Occipital lobe (tissue), 2 donors: ENCODE results near the gene ADD1. TPM values are rescaled to one million over a fixed set of nuclear protein-coding genes. Genes with fewer than 3 reads are reported as not detected.
"Not testable (repeated sequence)": the region's sequence is repeated elsewhere in the genome, so short reads cannot be mapped to it uniquely, and the experiment has no call there.

Experiments used
- DNase-seq: peaks from one replicate; lab custom pipeline; 2025; lab: John Stamatoyannopoulos, UW
- total RNA-seq: library from RNA; depleted of rRNA; stranded (reverse); fragments of >200 nt; gene quantifications from one replicate; pipeline ENCODE4 v1.2.3, GENCODE V29; 2014

ADD1 gene
- total RNA-seq, 1 donor from 2014 or later = 166 TPM

GRCh38 chr4:2918300-2918699 lies 74.7 kb downstream of the ADD1 start:
- not testable (repeated sequence) for DNase-seq

- DNase-seq = not testable (repeated sequence)
These were observed 75.1 kb downstream of the ADD1 start for GRCh38 chr4:2918714-2919113.

GRCh38 chr4:2922453-2923101 lies 78.9 kb downstream of the ADD1 start:
- DNase-seq = not testable (repeated sequence)

DNA sequence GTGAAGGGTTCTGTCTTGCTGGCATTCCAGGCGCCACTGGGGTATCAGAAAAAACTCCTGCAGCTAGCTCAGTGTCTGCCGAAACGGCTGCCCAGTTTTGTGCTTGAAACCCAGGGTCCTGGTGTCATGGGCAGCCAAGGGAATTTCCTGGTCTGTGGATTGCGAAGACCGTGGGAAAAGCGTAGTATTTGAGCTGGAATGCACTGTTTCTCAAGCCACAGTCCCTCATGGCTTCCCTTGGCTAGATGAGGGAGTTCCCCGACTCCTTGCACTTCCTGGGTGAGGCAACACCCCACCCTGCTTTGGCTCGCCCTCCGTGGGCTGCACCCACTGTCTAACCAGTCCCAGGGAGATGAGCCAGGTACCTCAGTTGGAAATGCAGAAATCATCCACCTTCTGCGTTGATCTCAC lies 79.5 kb downstream of the ADD1 start:
- DNase-seq = no peak

- DNase-seq = no peak
These were observed 80.1 kb downstream of the ADD1 start for GRCh38 chr4:2923668-2924173.

DNA sequence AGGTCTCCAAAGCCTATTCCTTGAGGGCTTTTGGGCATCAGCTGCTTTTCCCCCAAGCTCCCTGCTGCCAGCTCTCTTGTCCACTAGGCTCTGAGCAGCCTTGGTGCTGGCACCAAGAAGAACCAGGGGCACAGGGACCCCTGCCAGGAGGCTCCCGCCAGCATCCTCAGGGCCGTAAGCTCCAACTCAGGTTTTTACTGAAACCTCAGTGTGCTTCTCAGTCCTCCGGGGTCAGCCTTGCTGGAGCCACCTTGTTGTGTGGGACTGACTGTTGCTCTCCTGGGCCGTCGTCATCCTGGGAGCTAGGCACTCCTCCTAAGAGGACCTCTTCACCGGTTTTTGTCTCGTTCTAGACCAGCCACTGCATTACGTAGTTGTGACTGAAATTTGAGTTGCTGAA lies 80.6 kb downstream of the ADD1 start:
- no peak for DNase-seq

- DNase-seq = no peak
These were observed 81.2 kb downstream of the ADD1 start for GRCh38 chr4:2924765-2925301.

GRCh38 chr4:2925496-2925895 lies 81.9 kb downstream of the ADD1 start:
- DNase-seq = no peak

DNA sequence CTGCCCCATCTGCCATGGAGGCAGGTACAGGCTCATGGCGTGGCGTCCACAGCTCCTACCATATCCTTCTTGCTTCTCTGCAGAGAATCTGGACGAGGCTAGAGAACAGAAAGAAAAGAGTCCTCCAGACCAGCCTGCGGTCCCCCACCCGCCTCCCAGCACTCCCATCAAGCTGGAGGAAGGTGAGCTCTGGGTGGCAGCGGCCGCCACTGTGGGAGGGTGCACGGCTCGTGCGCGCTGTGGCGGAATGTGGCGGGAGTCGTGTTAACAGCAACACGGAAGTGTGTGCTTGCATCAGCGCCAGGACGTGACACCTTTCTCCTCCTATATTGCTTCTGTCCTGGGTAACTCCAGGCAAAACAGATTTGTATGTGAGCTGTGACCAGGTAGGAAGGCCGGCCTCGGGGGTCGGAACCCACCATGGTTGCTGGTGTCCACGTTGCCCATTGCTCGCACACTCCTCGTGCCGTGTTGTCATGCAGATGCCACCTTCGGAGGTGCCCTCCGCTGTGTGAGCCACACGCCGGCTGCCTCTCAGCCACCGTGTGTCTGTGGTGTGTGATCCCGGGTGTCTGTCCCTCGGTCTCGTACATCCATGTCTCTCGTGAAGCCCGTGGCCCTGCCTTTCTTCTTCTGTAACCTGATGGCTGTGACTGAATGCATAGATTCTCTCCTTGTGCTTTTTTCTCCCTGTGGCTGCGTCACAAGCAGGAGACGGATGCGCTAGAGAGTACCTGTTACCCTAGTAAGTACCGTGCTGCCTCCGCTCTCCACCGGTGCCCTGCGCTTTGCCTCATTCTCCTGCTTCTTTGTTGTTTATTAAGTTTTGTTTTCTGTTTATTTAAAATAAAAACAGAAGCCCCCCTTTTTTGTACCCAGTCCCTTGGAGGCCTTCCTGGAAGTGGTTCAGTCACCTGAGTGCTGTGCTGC lies 82.6 kb downstream of the ADD1 start:
- DNase-seq = no peak

- no peak for DNase-seq
These were observed 83.5 kb downstream of the ADD1 start for GRCh38 chr4:2927016-2927695.

GRCh38 chr4:2927696-2928075 lies 84.0 kb downstream of the ADD1 start:
- no peak for DNase-seq

DNA sequence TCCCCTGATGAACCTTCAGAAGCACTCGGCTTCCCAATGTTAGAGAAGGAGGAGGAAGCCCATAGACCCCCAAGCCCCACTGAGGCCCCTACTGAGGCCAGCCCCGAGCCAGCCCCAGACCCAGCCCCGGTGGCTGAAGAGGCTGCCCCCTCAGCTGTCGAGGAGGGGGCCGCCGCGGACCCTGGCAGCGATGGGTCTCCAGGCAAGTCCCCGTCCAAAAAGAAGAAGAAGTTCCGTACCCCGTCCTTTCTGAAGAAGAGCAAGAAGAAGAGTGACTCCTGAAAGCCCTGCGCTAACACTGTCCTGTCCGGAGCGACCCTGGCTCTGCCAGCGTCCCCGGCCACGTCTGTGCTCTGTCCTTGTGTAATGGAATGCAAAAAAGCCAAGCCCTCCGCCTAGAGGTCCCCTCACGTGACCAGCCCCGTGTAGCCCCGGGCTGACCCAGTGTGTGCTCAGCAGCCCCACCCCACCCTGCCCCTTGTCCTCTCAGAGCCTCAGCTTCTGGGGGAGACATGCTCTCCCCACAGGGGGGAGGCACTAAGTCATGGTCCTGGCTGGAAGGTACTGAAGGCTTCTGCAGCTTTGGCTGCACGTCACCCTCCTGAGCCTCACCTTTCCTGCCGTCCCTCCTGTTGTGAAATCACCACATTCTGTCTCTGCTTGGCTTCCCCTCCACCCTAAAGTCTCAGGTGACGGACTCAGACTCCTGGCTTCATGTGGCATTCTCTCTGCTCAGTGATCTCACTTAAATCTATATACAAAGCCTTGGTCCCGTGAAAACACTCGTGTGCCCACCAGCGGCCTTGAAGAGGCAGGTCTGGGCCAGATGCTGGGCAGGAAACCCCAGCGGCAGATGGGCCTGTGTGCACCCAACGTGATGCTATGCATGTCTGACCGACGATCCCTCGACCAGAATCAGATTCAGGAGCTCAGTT lies 84.9 kb downstream of the ADD1 start:
- DNase-seq = no peak

DNA sequence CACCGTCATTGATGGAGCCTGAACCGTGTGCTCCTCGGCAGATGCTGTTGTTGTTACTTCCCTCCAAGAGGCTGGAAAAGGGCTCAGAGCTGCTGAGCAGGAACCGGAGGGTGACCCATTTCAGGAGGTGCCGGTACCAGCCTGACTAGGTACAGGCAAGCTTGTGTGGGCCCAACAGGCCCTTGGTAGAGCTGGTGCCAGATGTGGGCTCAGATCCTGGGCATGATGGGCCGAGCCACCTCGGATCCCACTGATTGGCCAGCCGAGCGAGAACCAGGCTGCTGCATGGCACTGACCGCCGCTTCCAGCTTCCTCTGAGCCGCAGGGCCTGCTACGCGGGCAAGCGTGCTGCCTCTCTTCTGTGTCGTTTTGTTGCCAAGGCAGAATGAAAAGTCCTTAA lies 85.8 kb downstream of the ADD1 start:
- no peak for DNase-seq

- no peak for DNase-seq
These were observed 86.6 kb downstream of the ADD1 start for GRCh38 chr4:2930135-2930757.

GRCh38 chr4:2930758-2931511 lies 87.3 kb downstream of the ADD1 start:
- peak; percentile 37 for DNase-seq

DNA sequence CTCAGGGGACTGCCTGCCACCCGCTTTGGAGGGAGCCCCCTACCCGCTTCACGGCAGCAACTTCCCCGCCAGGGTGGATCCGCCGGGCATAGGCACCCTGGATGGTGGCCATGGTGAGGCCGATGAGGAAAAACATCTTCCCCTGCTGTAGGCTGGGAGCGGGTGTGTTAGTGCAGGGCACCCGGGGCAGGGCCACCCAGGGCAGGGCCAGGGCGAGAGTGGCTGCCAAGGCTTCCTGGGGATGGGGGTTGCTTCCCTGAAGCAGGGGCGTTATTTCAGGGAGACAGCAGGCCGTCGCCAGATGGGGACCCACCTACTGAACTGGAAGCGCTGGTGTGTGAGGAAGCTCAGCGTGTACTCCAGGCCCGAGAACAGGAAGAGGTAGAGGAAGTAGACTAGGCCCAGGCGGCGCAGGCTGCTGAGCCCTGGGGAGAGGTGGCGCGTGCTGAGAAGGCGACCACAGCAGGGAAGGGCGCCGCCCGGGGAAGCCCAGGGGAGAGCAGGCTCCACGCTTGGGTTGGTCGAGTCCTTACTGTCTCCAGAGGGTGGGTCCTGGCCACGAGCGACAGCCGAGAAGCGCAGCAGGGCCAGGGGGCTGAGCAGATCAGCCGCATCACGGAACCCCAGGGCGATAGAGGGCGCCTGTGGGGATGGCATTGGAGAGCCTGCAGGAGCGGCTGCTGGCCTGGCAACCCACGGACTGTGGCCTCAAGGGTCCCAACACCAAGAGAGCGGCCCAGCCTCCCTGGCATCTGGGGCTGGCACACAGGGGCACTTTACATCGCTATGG lies 88.1 kb downstream of the ADD1 start:
- DNase-seq = no peak

- DNase-seq = no peak
These were observed 88.8 kb downstream of the ADD1 start for GRCh38 chr4:2932321-2932950.

- DNase-seq = no peak
These were observed 89.4 kb downstream of the ADD1 start for GRCh38 chr4:2932951-2933565.
